Left renal cortex interstitium (tissue), 4 donors: ENCODE data around the gene SSH3. TPM values are rescaled to one million over a fixed set of nuclear protein-coding genes. Genes with fewer than 3 reads are reported as not detected.
A peak's percentile ranks its signal among the peaks of the same experiment; 100 is the strongest.
"Not testable (repeated sequence)": the region's sequence is repeated elsewhere in the genome, so short reads cannot be mapped to it uniquely, and the experiment has no call there.

Source experiments
- DNase-seq, 4 donors: peaks; one replicate each; pipeline ENCODE4 v3.0.0-alpha.2; 2013; ENCODE audit warnings: low read depth in 4 of 4, low spot score in 2 of 4, missing footprints in 1 of 4
- polyA plus RNA-seq, 4 donors: library from polyadenylated mRNA; unstranded; fragments of 120-200 nt; gene quantifications; one replicate each; pipeline ENCODE4 v1.2.1, GENCODE V29; 2013; ENCODE audit not compliant: insufficient read length in 4 of 4

The SSH3 gene, protein sequence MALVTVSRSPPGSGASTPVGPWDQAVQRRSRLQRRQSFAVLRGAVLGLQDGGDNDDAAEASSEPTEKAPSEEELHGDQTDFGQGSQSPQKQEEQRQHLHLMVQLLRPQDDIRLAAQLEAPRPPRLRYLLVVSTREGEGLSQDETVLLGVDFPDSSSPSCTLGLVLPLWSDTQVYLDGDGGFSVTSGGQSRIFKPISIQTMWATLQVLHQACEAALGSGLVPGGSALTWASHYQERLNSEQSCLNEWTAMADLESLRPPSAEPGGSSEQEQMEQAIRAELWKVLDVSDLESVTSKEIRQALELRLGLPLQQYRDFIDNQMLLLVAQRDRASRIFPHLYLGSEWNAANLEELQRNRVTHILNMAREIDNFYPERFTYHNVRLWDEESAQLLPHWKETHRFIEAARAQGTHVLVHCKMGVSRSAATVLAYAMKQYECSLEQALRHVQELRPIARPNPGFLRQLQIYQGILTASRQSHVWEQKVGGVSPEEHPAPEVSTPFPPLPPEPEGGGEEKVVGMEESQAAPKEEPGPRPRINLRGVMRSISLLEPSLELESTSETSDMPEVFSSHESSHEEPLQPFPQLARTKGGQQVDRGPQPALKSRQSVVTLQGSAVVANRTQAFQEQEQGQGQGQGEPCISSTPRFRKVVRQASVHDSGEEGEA
- polyA plus RNA-seq, result 10 to 100 TPM; 17.4 to 37.5 (median 28.5) TPM

DNA sequence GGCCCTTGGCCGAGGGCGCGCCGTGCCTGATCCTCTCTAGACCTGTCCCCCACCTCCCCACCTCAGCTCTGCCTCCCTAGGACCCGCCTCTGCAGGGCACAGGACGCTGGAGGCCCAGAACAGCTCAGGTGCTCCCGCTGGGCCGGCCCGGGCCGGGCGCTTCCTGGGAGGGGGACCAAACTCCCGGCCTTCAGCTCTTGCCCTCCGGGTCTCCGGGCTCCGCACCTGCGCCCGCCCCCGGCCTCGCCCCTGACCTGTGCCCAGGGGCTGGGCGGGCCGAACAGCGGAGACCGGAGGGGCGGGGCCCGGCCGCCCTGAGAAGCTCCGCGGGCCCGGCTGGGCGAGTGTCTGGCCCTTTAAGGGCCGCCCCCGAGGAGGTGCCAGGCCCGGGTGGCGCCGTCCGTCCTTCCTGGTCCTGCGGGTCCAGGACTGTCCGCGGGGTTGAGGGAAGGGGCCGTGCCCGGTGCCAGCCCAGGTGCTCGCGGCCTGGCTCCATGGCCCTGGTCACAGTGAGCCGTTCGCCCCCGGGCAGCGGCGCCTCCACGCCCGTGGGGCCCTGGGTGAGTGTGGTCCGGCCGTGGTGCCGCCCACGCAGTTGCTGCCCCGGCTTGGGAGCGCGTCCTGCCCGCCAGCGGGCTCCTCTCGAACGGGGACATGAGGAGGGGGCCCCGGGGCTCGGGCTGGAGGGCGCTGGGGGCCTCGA, at the start of gene SSH3:
SSH3 (plus strand) TSS at position 399 of the 703 bp plus-strand sequence; CDS start at position 495, 96 bp downstream.
- DNase-seq, result peak in 1 of 4 donors; percentile 44

DNA sequence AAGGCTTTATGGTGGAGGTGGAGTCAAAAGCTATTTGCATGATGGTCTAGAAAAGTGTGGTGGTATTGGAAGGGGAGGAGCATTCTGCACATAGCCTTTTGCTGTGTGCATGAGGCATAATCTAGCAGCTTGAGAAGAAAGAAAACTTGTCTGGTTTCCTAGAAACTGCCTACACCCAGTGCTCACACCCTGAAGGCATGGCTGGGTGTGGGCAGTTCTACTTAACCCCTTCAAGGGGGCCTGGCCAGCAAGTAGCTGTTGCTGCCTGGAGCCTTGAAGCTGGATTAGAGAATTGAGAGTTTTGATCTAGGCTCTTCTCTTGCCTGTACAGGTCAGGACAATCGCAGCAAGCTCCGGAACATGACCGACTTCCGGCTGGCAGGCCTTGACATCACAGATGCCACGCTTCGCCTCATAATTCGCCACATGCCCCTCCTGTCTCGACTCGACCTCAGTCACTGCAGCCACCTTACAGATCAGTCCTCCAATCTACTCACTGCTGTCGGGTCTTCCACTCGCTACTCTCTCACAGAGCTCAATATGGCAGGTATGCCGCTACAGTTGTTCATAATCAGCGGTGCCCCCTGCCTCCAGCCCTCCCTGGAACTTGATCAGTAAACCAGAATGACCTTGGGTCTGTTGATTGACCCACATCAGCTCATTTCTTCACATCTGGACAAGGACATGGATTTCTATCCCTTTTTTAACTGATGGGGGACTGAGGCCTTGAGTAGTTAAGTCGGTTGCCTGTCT, 49.3 kb upstream of the SSH3 start:
- DNase-seq, result no peak

DNA sequence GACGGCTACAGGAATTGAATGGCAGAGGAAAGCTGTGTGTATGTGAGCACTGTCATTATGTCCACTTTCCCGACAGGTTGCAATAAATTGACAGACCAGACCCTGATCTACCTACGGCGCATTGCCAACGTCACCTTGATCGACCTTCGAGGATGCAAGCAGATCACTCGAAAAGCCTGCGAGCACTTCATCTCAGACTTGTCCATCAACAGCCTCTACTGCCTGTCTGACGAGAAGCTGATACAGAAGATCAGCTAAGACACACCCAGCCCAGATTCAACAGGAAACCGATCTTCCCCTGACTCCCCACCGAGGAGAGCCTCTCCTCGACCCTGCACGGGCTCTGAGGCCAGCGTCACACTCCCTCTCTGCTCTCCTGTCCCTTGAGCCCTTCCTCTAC, 48.5 kb upstream of the SSH3 start:
- DNase-seq, result no peak

DNA sequence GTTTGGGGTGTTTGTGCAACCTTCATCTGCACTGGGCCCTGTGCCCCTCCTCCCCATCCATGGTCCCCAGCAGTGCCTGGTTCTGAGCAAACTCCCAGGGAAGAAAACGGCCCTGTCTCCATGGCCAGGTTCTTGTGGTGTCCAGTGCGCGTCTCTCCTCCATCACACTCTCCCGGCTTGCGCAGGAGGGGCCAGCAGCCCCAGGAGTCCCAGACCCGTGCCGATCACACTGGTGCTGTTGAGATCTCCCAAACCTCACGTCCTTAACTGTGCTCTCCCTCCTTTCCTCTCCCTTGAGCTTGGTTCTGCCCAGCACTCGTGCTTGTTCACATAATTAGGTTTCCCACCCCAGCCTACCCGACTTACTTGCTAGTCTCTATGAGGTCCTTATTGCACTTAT, 48.0 kb upstream of the SSH3 start:
- DNase-seq, result no peak

DNA sequence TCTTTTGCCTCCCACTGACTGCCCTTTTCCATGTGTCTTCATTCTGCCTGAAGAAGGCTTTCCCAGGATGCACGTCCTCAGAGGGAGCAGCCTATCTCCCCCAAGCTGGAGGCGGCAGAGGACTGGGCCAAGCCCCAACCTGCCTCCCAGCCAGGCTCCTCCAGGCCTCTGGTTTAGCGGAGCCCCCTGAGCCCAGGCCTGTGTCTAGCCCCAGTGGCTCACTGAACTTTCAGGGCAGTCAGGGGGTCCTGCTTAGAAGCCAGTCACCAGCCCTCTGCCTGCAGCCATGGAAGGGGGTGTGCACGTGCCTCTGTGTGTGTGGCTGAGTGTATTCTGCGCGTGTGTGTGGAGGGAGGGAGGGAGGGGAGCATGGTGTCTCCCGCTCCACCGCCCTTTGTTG, 47.5 kb upstream of the SSH3 start:
- DNase-seq, result no peak

DNA sequence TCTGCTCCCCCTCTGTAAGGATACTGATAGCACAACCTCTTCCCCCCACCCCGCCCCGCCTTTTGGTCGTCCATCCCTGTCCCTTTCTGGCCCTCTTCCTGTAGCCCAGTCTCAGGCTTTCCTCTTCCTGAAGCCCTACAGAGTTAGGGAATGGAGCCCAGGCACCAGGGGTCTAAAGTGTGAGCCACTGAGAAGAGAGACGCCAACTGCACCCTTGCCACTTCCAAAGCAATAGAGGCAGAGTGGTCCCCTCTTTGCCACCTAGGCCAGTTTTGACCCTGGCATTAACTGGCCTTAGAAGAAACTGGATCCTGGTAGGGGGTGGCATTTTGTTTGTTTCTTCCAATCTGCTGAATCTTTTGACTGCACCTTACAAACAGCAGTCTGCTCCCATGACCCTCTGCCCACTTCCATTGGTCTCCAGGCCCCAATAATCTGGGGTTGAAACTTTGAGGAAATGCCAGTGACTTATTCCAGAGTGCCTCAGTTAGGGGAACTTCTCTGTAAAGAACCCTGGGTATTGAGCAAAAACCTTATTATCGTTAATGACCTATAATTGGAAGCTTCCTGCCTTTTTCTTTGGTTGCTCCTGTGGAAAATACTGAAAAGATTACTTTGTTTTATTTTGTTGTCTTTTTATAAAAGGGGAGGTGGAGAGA, 46.7 kb upstream of the SSH3 start:
- DNase-seq, result no peak

DNA sequence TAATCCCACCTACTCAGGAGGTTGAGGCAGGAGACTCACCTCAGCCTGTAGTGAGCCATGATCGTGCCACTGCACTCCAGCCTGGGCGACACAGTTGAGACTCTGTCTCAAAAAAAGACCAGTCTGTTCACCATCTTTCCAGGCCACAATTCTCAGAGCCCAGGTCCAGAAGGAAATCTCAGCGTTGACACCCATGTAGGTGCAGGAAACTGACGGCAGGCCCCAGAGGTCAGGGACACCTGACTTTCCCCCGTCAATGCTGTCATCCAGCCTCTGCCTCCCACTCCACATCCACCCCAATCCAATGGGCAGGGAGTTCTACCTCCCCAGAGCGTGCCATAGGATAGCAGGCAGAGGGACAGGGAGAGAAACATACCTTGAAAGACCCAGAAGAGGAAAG, 42.9 kb upstream of the SSH3 start:
- DNase-seq, result no peak

DNA sequence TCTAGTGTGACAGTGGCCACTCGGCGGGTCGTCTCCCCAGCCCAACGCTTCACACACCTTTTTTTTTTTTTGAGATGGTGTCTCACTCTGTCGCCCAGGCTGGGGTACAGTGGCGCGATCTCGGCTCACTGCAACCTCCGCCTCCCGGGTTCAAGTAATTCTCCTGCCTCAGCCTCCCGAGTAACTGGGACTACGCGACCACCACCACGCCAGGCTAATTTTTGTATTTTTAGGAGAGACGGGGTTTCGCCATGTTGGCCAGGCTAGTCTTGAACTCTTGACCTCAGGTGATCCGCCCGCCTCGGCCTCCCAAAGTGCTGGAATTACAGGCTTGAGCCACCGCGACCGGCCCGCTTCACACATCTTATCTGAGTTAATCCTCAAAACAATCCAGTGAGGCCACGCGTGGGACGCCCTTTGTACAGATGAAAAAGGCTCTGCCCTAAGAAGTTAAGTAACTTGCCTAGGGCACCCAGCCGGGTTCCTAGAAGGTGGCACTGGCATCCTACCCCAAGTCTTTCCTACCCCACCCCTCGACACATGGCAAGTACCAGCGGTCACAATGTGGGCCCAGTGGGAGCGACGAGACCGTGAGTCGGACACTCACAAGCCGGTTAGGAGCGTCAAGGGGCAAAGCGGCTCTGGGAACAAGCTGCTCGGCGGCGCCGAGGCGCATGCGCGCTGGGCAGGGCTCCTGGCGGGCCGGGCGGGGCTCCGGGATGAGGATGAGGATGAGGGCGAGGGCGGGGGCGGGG, 42.3 kb upstream of the SSH3 start:
- DNase-seq, result not testable (repeated sequence)

DNA sequence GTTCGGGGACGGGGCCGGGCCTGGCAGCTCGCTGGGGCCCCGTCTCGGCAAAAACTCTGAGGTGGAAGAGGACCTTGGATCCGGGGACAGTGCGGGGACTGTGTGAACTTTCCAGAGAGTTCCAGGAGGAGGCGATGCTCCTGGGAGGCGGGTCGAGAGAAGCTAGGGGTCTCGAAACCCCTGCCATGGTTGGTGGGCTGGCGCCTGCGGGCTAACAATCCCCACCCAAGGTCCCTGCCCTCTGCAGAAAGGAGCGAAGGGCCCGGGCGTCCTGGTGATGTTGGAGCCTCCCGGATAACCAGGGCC, 41.7 kb upstream of the SSH3 start:
- no peak for DNase-seq

DNA sequence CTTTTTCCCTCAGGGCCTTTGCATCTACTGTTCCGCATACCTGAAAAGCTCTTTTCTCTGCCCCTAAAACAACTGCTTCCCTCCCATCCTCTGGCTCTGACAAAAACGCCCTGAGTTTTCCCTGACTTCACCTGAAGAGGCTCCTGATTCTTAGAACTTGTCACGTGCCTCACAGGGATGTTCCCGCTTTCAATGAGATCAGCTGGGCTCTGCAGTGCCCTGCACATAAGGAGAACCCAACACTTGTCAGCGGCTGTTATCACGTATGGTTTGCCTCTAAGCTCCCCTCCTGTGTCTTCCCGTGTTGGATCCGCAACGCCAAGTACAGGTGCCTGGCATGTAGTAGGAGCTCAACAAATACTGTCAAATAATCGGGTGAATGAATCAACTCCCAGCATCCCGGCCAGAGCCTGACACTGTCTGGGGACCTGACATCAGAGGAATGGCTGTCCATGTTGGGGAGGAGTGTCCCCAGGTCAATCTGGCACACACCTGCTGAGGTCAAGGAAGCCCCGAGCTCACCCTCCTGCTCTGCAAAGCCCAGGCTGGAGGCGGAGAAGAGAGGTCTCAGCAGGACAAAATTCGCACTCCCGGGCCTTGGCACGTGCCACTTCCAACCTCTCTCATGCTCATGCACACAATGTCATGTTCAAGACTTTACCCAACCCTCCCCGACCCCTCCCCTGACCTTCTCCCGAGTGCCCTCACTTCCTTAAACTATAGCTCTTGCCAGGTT, 41.2 kb upstream of the SSH3 start:
- DNase-seq, result no peak

DNA sequence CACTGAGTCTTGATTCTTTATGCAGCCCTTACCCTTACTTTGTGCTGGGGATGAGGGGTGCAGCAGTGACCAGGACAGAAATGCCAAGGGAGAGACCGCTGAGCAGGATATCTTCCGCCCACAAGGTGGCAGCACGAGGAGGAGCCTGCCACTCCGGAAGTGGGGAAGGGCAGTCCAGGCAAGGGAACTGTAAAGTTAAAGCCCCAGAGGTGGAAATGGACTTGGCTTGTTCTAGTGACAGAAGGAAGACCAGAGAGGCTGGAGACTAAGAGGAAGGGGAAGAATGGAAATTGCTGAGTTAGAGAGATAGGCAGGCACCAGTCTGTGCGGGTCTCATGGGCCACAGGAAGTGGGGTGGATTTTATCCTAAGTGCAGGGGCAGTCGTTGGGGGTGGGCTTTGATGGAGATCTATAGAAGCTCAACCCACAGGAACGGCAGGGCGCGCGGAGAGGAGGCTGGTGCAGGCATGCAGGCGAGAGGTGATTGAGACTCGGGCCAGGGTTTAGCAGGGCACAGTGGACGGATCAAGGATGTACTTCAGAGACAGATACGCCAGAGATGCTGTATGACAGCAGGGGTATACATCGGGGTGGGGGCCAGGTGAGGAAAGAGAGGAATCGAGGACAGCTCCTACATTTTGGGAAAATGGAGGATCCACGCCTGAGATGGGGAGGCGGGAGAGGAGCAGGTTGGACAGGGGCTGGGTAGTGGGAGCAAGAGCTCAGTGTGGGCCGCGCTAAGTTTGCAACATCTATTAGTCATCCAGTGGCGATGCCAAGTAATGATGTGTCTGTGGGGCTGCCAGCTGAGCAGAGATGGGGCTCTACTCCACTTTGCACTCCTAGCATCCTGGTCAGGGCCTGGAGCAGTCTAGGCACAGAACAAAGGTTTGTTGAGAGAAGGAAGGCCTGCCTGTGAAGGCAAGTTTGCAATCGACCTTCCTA, 40.3 kb upstream of the SSH3 start:
- no peak for DNase-seq

DNA sequence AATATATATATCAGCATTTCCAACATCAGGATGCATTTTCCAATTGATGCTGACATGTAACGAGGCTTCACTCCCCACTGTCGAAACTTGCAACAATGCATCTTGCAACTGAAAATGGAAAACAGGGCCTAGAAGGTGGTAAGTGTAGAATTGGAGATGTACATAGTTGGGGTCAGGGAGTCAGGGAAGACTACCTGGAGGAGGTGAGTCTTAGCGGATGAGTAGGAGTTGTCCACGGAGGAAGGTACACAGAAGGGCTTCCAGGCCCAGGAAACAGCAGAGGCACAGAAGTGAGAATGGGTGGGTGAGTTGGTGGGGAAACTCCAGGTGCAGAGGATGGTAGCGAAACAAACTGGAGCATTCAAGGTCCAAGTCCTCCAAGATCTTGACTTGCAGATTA, 39.1 kb upstream of the SSH3 start:
- DNase-seq, result no peak

DNA sequence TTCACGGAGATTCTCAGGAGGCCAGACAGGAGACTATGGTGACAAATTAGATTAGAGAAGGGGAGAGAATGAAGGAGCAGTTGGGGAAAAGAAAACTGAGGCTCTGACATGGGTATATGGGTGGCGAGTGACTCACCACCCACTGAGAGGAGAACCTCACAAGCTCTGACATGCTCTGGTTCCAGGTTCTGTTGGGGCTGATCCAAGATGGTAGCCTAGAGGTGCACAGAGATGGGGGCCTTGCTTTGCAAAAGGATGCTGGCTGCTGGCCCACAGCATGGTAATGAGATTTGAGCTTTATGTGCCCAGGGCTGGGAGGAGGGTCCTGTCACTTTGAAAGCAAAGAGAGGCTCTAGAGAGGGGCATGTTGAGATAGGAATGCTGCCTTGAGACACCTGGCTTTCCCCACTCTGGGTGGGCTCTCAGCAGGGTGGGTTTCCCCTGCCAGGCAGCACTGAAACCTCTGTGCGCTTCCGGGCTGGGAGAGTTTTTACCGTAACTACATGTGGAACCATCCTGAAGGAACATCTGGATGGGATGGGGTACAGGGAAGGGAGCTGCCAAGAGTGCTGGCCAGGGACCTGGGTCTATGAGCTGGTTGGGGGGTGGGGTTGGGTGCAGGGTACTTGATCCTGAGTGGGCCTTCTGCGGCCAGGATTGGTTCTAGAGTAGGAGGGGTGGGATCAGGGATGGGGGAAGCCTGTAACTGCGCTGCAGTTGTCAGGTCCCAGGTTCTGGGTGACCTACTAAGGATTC, 38.3 kb upstream of the SSH3 start:
- DNase-seq, result no peak

DNA sequence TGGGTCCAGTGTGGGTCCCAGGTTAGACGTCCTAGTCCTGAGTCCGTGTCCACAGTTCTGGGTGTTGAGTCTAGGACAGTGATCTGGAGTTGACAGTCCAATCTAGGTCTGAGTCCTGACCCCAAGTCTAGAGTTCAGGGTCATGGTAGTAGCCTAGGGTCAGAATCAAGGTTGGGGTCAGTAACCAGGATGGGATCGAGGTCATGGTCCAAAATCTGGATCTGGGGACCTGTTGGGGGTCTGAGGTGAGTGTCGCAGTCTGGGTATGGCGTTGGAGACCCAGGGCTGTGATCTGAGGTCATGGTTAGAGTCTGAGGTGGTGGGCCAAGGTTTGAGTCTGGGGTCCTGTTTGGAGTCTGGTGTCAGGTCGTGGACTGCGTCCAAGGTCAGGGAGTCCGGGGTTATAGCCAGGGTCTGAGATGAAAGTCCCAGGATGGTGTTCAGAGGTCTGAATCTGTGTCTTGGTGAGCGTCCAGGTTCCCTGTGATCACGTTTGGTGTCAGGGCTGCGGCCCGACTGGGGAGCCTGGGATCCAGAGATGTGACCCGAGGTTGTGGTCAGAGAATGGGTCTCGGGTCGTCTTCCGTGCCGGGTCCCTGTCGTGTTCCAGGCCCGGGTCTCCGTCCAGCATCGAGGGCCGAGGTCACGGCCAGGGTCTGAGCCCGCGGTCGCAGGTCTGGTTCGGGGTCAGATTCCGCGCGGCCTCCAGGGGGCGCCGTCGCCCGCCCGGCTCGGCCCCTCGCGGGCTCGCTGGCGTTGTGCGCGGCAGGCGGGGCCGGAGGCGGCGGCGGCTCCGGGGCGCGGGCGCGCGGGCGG, 37.5 kb upstream of the SSH3 start:
- DNase-seq, result peak in 1 of 4 donors; percentile 49

DNA sequence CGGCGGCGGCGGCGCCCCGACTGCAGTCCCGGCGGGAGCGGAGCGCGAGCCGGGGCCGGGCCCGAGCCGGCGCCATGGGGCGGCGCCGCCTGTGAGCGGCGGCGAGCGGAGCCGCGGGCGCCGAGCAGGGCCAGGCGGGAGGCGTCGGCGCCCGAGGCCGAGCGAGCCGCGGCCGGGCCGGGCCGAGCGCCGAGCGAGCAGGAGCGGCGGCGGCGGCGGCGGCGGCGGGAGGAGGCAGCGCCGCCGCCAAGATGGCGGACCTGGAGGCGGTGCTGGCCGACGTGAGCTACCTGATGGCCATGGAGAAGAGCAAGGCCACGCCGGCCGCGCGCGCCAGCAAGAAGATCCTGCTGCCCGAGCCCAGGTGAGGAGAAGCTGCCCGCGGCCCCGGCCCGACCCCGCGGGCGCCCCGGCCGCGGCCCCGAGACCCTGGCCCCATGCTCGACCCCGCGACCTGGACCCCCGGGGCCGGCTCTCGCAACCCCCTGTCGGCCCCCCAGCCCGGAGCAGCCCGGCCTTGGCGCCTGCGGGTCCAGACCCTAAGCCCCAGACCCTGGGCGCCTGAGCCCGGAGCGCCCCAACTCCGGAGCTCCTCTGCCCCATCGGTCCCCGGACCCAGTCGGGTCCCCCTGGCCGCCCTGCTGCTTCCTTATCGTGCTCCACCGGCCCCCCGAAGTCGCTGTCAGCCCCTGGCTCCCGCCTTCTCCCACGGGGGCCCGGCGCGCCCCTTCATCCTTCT, 36.7 kb upstream of the SSH3 start, which contains the start of gene GRK2:
GRK2 (plus strand) TSS at position 25 of the 739 bp plus-strand sequence; CDS start at position 252, 227 bp downstream.
- DNase-seq, result no peak
